Activated naive CD4-positive, alpha-beta T cell treated with anti-CD3 and anti-CD28 coated beads, Interleukin-2, amount 10 ng/mL, durations not matched to agents 7 days and 5 days (primary cell): Measurements from ENCODE around the gene UBXN6.

Experiments
- CTCF ChIA-PET: fragments of 350-600 bp; sonication (Branson Sonifier 250); formaldehyde crosslinking; loops from one replicate; lab custom pipeline; 2021; ENCODE audit warnings: antibody characterized with exemption; lab: Charles Lee
- DNase-seq: peaks from one replicate; pipeline ENCODE4 v3.0.0-alpha.2; 2020
- H3K27ac Mint-ChIP-seq: one replicate; pipeline ENCODE4 v1.8.0; 2021; ENCODE audit warnings: mild to moderate bottlenecking, moderate library complexity, mixed read lengths
- H3K27me3 Mint-ChIP-seq: one replicate; pipeline ENCODE4 v1.8.0; 2021; ENCODE audit warnings: mild to moderate bottlenecking, mixed read lengths
- H3K36me3 Mint-ChIP-seq: one replicate; pipeline ENCODE4 v1.8.0; 2021; ENCODE audit warnings: mixed read lengths
- H3K4me1 Mint-ChIP-seq: one replicate; pipeline ENCODE4 v1.8.0; 2021; ENCODE audit warnings: mixed read lengths
- H3K4me3 Mint-ChIP-seq: one replicate; pipeline ENCODE4 v1.8.0; 2021; ENCODE audit warnings: mild to moderate bottlenecking, moderate library complexity, mixed read lengths
- H3K9me3 Mint-ChIP-seq: one replicate; pipeline ENCODE4 v1.8.0; 2021; ENCODE audit warnings: mixed read lengths

The UBXN6 gene

DNA sequence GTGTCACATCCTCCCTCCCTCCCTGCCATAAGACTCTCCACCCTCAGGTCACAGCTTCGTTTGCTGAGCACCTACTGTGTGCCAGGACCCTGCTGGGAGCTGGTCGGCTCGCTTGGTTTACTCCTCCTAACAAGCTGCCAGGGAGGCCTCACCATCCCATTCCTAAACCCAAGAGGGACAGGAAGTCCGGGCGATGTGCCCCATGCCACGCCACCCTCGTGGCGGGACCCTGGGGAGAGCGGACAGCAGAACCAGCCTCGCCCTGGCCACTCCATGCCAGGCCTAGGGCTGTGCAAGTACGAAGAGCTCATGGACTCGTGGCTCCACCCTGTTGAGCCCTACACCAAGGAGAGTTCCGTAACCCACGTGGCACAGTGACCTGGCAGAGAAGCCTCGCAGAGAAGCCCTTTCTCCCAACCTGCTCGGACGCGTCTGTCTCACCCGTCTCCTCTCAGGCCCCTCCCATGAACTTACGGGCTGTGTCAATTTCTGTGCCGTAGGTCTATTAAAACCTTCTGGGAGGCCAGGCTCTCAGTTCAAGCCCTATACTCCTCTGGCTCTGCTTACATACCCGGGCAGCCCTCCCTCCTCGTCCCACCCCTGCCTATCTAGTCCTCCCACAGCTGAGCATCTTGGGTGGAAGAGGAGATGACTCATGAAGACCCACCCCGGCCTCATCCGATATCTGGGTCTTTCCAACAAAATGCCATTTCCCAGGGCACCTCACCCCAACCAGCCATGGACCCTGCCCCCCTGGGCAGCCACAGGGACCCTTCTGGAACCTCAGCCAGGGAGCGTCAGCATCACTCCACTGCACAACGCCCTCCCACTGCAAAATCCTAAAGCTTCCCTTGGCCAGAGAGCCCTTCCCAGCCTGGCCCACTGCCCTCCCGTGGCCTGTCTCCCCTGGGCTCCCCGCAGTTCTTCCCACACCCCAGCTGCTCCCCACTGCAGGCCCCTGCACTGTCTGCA, 2.6 kb downstream of the UBXN6 start:
- Mint-ChIP-seq H3K27me3 (peaks cover 5% of the 10 kb centered on the region), H3K27ac (no peak overlapping the region), H3K36me3 (peaks cover 10% of the 10 kb centered on the region), H3K9me3 (no peaks in the 10 kb centered on the region), H3K4me1 (peaks cover 21% of the 10 kb centered on the region), H3K4me3 (peak overlapping the region; percentile 10)
- CTCF ChIA-PET: interaction anchor here (0.7 to 1.8 kb wide), 2 partner anchors 181 to 188 kb away, joined by 3 to 4 read pairs; no protein-coding TSS in a partner anchor
- DNase-seq: no peak

GRCh38 chr19:4453232-4454179, 4.1 kb downstream of the UBXN6 start:
- Mint-ChIP-seq H3K27me3 (no peaks in the 10 kb centered on the region), H3K36me3 (peaks cover 17% of the 10 kb centered on the region), H3K27ac (no peak overlapping the region), H3K4me3 (no peak overlapping the region), H3K9me3 (no peaks in the 10 kb centered on the region), H3K4me1 (peaks cover 21% of the 10 kb centered on the region)
- no peak for DNase-seq
- CTCF ChIA-PET: no interaction called here

- Mint-ChIP-seq H3K27ac (no peak overlapping the region), H3K4me1 (peaks cover 17% of the 10 kb centered on the region), H3K36me3 (peaks cover 21% of the 10 kb centered on the region), H3K27me3 (no peaks in the 10 kb centered on the region), H3K9me3 (no peaks in the 10 kb centered on the region), H3K4me3 (no peak overlapping the region)
- no peak for DNase-seq
- CTCF ChIA-PET: no interaction called here
Observed at GRCh38 chr19:4452230-4452990, 5.2 kb downstream of the UBXN6 start.

GRCh38 chr19:4449639-4450028, 8.0 kb downstream of the UBXN6 start:
- H3K27me3 Mint-ChIP-seq: no peaks in the 10 kb centered on the region
- no peak for DNase-seq
- CTCF ChIA-PET: no interaction called here
- H3K4me3 Mint-ChIP-seq: no peak overlapping the region
- no peaks in the 10 kb centered on the region for H3K9me3 Mint-ChIP-seq
- H3K4me1 Mint-ChIP-seq: no peaks in the 10 kb centered on the region
- peak overlapping the region; percentile 12 for H3K27ac Mint-ChIP-seq
- peaks cover 20% of the 10 kb centered on the region for H3K36me3 Mint-ChIP-seq

GRCh38 chr19:4449022-4449638, 8.5 kb downstream of the UBXN6 start:
- no peaks in the 10 kb centered on the region for H3K27me3 Mint-ChIP-seq
- H3K9me3 Mint-ChIP-seq: no peaks in the 10 kb centered on the region
- peaks cover 23% of the 10 kb centered on the region for H3K36me3 Mint-ChIP-seq
- CTCF ChIA-PET: no interaction called here
- H3K4me1 Mint-ChIP-seq: no peaks in the 10 kb centered on the region
- no peak overlapping the region for H3K27ac Mint-ChIP-seq
- DNase-seq: no peak
- H3K4me3 Mint-ChIP-seq: no peak overlapping the region

- CTCF ChIA-PET: no interaction called here
- Mint-ChIP-seq H3K4me1 (no peaks in the 10 kb centered on the region), H3K9me3 (no peaks in the 10 kb centered on the region)
Observed at GRCh38 chr19:4448147-4448985, 9.2 kb downstream of the UBXN6 start.

DNA sequence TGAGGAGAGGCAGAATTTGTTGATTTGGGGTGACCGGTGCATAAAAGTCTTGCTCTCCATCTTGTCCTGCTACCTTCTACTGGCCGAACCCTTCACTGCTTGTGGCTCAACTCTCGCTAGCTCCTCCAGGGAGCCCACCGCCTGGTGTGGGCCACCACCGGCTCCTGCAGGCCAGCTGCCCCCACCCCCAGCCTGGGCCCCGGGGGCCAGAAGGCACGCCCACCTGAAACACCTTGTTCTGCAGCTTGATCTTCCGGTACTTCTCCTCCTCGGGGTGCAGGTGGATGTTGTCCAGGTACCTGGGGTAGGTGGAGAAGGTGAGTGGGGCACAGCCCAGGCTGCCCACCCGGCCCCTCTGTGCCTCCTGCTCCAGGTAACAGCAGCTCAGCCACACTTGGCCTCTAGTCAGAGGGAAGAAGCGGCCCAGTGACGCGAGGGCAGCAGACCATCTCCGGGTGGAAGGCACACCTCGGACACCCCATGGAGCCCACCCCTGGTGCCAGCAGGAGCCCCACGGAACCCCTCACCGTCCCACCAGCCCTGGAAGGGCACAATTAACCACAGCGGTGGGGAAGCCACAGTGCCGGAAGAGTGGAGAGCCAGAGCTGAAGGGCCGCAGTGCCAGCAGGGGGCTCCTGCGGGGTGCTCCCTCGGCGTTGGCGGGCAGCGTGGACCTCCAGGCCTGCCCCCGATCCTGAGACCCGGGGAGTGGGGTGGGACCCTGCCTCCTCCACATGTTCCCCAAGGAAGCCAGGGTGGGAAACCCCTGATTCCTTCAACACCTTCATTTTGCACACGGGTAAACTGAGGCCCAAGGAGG, 10.1 kb downstream of the UBXN6 start:
- Mint-ChIP-seq H3K27ac (no peak overlapping the region), H3K27me3 (no peaks in the 10 kb centered on the region), H3K4me3 (no peak overlapping the region), H3K9me3 (no peaks in the 10 kb centered on the region), H3K4me1 (no peaks in the 10 kb centered on the region), H3K36me3 (peaks cover 23% of the 10 kb centered on the region)
- no peak for DNase-seq
- CTCF ChIA-PET: interaction anchor here (0.5 kb wide), 1 partner anchor 327 kb away, joined by 3 read pairs; no protein-coding TSS in a partner anchor

More at GRCh38 chr19:4448147-4448985, 9.2 kb downstream of the UBXN6 start:
- Mint-ChIP-seq H3K4me3 (no peak overlapping the region), H3K36me3 (peaks cover 23% of the 10 kb centered on the region), H3K27ac (no peak overlapping the region), H3K27me3 (no peaks in the 10 kb centered on the region)
- DNase-seq: no peak

DNA sequence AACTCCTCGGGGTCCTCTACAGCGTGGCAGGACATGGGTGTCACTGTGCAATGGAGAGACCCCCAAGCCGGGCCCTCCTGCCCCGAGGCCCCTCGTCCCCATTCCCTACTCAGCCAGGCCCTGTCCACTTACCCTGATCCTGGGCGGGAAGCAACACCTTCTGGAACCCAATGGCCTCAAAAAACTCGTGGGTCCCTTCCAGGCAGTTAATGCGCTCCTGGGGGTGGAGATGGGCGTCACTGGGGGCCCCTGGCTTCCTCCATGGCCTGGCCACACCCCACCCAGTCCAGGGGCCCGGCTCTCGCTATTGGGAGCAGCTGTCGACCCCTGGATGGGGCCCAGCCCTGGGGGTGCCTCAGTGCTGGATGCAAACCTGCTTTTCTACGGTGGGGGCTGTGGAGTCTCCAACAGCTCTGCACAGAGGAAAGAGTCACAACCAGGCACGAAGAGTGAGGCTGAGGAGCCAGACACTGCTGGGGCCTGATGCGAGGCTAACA, 10.8 kb downstream of the UBXN6 start:
- no peak for DNase-seq
- no peaks in the 10 kb centered on the region for H3K9me3 Mint-ChIP-seq
- no peak overlapping the region for H3K27ac Mint-ChIP-seq
- CTCF ChIA-PET: interaction anchor here (0.5 kb wide), 1 partner anchor 328 kb away, joined by 3 read pairs; no protein-coding TSS in a partner anchor
- H3K27me3 Mint-ChIP-seq: no peaks in the 10 kb centered on the region
- H3K4me1 Mint-ChIP-seq: peaks cover 2% of the 10 kb centered on the region
- no peak overlapping the region for H3K4me3 Mint-ChIP-seq
- H3K36me3 Mint-ChIP-seq: peaks cover 27% of the 10 kb centered on the region

DNA sequence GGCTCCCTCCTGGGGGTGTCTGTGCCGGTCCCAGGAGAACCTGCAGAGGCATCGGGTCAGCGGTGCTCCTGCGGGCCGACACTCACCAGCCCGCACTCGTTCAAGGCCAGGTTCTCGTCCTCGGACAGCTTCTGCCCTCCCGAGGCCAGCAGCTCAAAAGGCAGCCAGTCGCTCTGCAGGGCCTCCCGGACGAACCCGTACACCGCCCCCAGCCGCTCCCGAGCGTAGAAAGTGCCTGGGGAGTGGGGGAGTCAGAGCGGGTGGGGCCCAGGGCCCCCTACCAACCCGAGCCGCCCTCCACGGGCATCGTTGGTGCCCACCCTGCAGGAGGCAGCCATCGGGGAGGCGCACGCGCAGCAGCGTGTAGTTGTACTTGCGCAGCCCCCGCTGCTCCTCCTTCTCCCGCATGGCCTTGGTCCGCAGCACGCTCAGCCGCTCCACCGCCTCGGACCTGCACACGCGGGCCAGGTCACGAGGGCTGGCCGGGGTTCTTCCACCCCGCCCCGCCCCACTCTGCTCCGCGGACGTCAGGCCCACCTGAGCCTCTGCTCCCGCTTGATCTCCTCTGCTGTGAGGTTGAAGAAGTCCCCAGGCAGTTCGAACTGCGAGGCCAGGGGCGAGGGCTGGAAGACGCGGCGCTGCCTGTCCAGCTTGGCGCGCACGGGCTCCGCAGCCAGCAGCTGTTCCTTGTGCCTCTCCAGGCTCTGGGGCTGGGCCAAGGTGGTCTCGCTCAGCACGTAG, 11.5 kb downstream of the UBXN6 start:
- no peaks in the 10 kb centered on the region for H3K9me3 Mint-ChIP-seq
- CTCF ChIA-PET: no interaction called here
- H3K4me1 Mint-ChIP-seq: peaks cover 2% of the 10 kb centered on the region
- no peaks in the 10 kb centered on the region for H3K27me3 Mint-ChIP-seq
- no peak overlapping the region for H3K27ac Mint-ChIP-seq
- no peak for DNase-seq
- H3K36me3 Mint-ChIP-seq: peaks cover 27% of the 10 kb centered on the region
- no peak overlapping the region for H3K4me3 Mint-ChIP-seq

- peaks cover 23% of the 10 kb centered on the region for H3K36me3 Mint-ChIP-seq
- H3K27me3 Mint-ChIP-seq: no peaks in the 10 kb centered on the region
- CTCF ChIA-PET: interaction anchor here (1.0 kb wide), 1 partner anchor 36 kb away, joined by 3 read pairs; no protein-coding TSS in a partner anchor
- peaks cover 2% of the 10 kb centered on the region for H3K4me1 Mint-ChIP-seq
- H3K9me3 Mint-ChIP-seq: no peaks in the 10 kb centered on the region
- DNase-seq: no peak
- H3K4me3 Mint-ChIP-seq: no peak overlapping the region
- no peak overlapping the region for H3K27ac Mint-ChIP-seq
Observed at GRCh38 chr19:4444765-4445741, 12.5 kb downstream of the UBXN6 start.
